SK-N-MC (cell line): ENCODE results near the gene SDK1.

Experiments used
- EZH2 ChIP-seq: fragments of 200-600 bp; sonication (generic); IDR thresholded peaks from one replicate; pipeline ENCODE4 v1.6.1; 2017; ENCODE audit warnings: antibody characterized with exemption
- POLR2AphosphoS5 ChIP-seq: IDR thresholded peaks from 2 replicates; pipeline ENCODE4 v1.6.1; 2012; ENCODE audit warnings: mild to moderate bottlenecking, low read depth, low read length, borderline replicate concordance

DNA sequence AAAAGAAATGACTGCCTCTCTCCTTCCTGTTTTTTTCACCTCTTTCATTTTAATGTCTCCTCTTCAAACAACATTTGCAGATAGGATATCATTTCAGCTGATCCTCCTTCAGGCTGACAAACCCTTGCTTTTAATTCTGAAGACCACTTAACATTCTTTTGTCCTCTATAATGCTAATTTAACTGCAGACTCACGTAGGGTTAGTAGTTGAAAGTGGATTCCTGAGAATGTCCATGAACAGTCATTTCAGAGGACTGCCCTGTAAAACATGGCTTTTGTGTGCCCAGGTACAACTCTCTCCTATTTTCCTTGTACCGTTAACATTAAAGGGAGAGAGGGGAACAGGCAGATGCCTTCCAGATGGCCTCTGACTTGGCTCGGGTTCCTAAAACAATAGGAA is 524.4 kb downstream of the SDK1 start:
- no peak for TF ChIP-seq EZH2
- TF ChIP-seq POLR2AphosphoS5: no peak
